ENCODE measurements around the gene VTCN1. TPM values are rescaled to one million over a fixed set of nuclear protein-coding genes. Genes with fewer than 3 reads are reported as not detected.

The VTCN1 gene
- total and polyA plus RNA-seq, 2 of the 8 experiments (the other 6 are each of a cell fraction or from before 2014, with no cell fraction given), result 0.32 TPM; not detected in 1

GRCh38 chr1:117215733-117216462, 5.2 kb upstream of the VTCN1 start:
- H3K27me3 ChIP-seq (replicated peaks in 1 of 4; ENCODE audit: control insufficient read depth in 3 of 4, extremely low read depth in 1 of 4, insufficient read depth in 3 of 4, low read length in 3 of 4), result no peaks in the 10 kb centered on the region
- no peak overlapping the region for H2BK12ac ChIP-seq (ENCODE audit: low read depth, low read length)
- H3K9ac ChIP-seq (replicated peaks in 1 of 4; ENCODE audit: extremely low read depth in 1 of 4, low read depth in 3 of 4, low read length in 3 of 4), result no peak overlapping the region
- no peak overlapping the region for H3K18ac ChIP-seq (ENCODE audit: extremely low read depth, low read length)
- H3K4ac ChIP-seq (replicated peaks; ENCODE audit: insufficient read length, low read depth, low read length), result no peak overlapping the region
- H3K79me1 ChIP-seq (ENCODE audit: low read depth, low read length), result no peaks in the 10 kb centered on the region
- ChIA-PET CTCF (ENCODE audit: partially characterized antibody) (interaction anchor here (0.6 to 1.4 kb wide), 9 partner anchors 9 to 535 kb away, joined by 3 to 7 read pairs (median 3); no protein-coding TSS in a partner anchor), POLR2A (ENCODE audit: partially characterized antibody) (no interaction called here)
- H4K91ac ChIP-seq (replicated peaks; ENCODE audit: insufficient read length, low read length), result no peak overlapping the region
- H4K5ac ChIP-seq (ENCODE audit: insufficient read length, low read depth, low read length), result no peak overlapping the region
- H2BK120ac ChIP-seq (replicated peaks; ENCODE audit: low read depth, low read length), result no peak overlapping the region
- no peaks in the 10 kb centered on the region for H4K20me1 ChIP-seq (replicated peaks in 1 of 2; ENCODE audit: control insufficient read depth in 1 of 2, insufficient read depth in 2 of 2, low read length in 2 of 2)
- peaks cover 9 to 19% of the 10 kb centered on the region in 2 experiments; a peak in 3 of 4 replicates for H3K9me3 ChIP-seq (ENCODE audit: insufficient read depth in 2 of 2, low read depth in 1 of 2, low read length in 1 of 2)
- WGBS, 2 experiments (ENCODE audit: extremely low coverage in 1 of 2, insufficient coverage in 1 of 2, insufficient read length in 1 of 2, insufficient replicate concordance in 2 of 2, low coverage in 1 of 2, low lambda C conversion rate in 2 of 2, missing lambda C conversion rate in 1 of 2), result 84% methylated on average over 11 of the region's 12 CpGs; no CpG with 5 or more reads in 1 of the 2 experiments
- no peak overlapping the region for H2AK5ac ChIP-seq (ENCODE audit: low read depth, low read length)
- FAIRE-seq (no peak), DNase-seq (ENCODE audit: low read depth in 1 of 2, low spot score in 2 of 2) (no peak)
- no peaks in the 10 kb centered on the region for H3K23me2 ChIP-seq (ENCODE audit: low read depth, low read length)
- no peak overlapping the region for H2BK5ac ChIP-seq (ENCODE audit: low read depth, low read length)
- no peak overlapping the region for H3K23ac ChIP-seq (ENCODE audit: insufficient read length)
- no peak overlapping the region for H2AFZ ChIP-seq (ENCODE audit: low read length)
- H3K79me2 ChIP-seq (ENCODE audit: control insufficient read depth in 1 of 2, insufficient read depth in 2 of 2, low read length in 2 of 2), result no peaks in the 10 kb centered on the region
- H3K56ac ChIP-seq (replicated peaks; ENCODE audit: insufficient read length, low read depth, low read length), result no peak overlapping the region
- H3K4me3 ChIP-seq (ENCODE audit: extremely low read depth in 1 of 4, insufficient read depth in 2 of 4, low read depth in 3 of 4, low read length in 4 of 4), result no peak overlapping the region
- no peak overlapping the region for H3K4me2 ChIP-seq (ENCODE audit: insufficient read depth in 1 of 2, low read depth in 2 of 2, low read length in 2 of 2)
- no peak overlapping the region for H3K27ac ChIP-seq (ENCODE audit: low read depth, low read length)
- no peak overlapping the region for H3K14ac ChIP-seq (ENCODE audit: insufficient read length)
- H4K8ac ChIP-seq (ENCODE audit: extremely low read depth, insufficient read depth, low read length), result no peak overlapping the region
- H3K36me3 ChIP-seq (ENCODE audit: control insufficient read depth in 2 of 4, insufficient read depth in 4 of 4, low read length in 3 of 4), result no peaks in the 10 kb centered on the region
- no peak overlapping the region for H2BK20ac ChIP-seq (ENCODE audit: low read length)
- H2BK15ac ChIP-seq (ENCODE audit: low read length), result no peak overlapping the region
- H3K4me1 ChIP-seq (replicated peaks in 1 of 4; ENCODE audit: control insufficient read depth in 3 of 4, insufficient read depth in 4 of 4, low read length in 3 of 4), result no peaks in the 10 kb centered on the region
- TF ChIP-seq SIX5 (IDR thresholded peaks at IDR 0.05; ENCODE audit: low read depth, low read length) (no peak), RNF2 (IDR thresholded peaks at IDR 0.05; ENCODE audit: borderline replicate concordance, low read depth, low read length, missing control alignments, poor library complexity, severe bottlenecking) (no peak), TCF12 (IDR thresholded peaks at IDR 0.05; ENCODE audit: low read depth, low read length) (no peak), RXRA (IDR thresholded peaks at IDR 0.05; ENCODE audit: insufficient read depth, low read depth, low read length) (no peak), USF2 (IDR thresholded peaks at IDR 0.05; ENCODE audit: low read length) (no peak), ATF2 (IDR thresholded peaks at IDR 0.05; ENCODE audit: low read length) (no peak), JUN (IDR thresholded peaks at IDR 0.05; ENCODE audit: low read depth, low read length) (no peak), RAD21 (IDR thresholded peaks at IDR 0.05 in 1 of 2, conservative IDR thresholded peaks at IDR 0.05 in 1 of 2; ENCODE audit: low read depth in 2 of 2, low read length in 2 of 2) (no peak), TAF1 (IDR thresholded peaks at IDR 0.05; ENCODE audit: low read depth, low read length) (no peak)

Measured in H1 (cell line).